Measurements from ENCODE around the gene NFATC3. TPM values are rescaled to one million over a fixed set of nuclear protein-coding genes. Genes with fewer than 3 reads are reported as not detected.

Gene NFATC3
- total and polyA plus RNA-seq, 2 donors (not counting 1 experiment from before 2014, with no cell fraction given), result 33.4 to 115 TPM

GRCh38 chr16:68276223-68276622, 191.1 kb downstream of the NFATC3 start:
- intact Hi-C loops (cut with micrococcal nuclease), result no loop called here
- Histone ChIP-seq H3K4me1 (ENCODE audit: control insufficient read depth in 2 of 2, insufficient read depth in 2 of 2, low read length in 2 of 2) (peaks cover 45 to 65% of the 10 kb centered on the region in 2 donors), H3K79me2 (ENCODE audit: control insufficient read depth, insufficient read depth, low read length) (peaks cover 86% of the 10 kb centered on the region), H3K4me2 (replicated peaks; ENCODE audit: low read depth, low read length, poor library complexity, severe bottlenecking) (peak overlapping the region; percentile 62), H3K27me3 (replicated peaks in 1 of 4; ENCODE audit: control extremely low read depth in 1 of 4, control insufficient read depth in 3 of 4, insufficient read depth in 4 of 4, low read length in 3 of 4) (no peaks in the 10 kb centered on the region), H2AFZ (ENCODE audit: insufficient read depth, low read depth, low read length, poor library complexity, severe bottlenecking) (peak overlapping the region; percentile 28), H3K9ac (ENCODE audit: low read length) (peak overlapping the region; percentile 47), H3K9me3 (ENCODE audit: control extremely low read depth in 1 of 3, control insufficient read depth in 2 of 3, insufficient read depth in 1 of 3, low read length in 2 of 3) (no peaks in the 10 kb centered on the region), H3K4me3 (ENCODE audit: control extremely low read depth in 1 of 5, extremely low read depth in 1 of 5, insufficient read depth in 1 of 5, low read depth in 2 of 5, low read length in 4 of 5) (peak overlapping the region in 1 of 5 experiments; percentile 40), H4K20me1 (ENCODE audit: control insufficient read depth, insufficient read depth, low read length, poor library complexity, severe bottlenecking) (peaks cover 30% of the 10 kb centered on the region), H3K36me3 (replicated peaks in 1 of 2; ENCODE audit: control extremely low read depth in 1 of 2, control insufficient read depth in 1 of 2, extremely low read depth in 1 of 2, insufficient read depth in 2 of 2, low read length in 1 of 2) (peaks cover 9 to 40% of the 10 kb centered on the region in 2 experiments), H3K27ac (ENCODE audit: low read length in 2 of 2) (peak overlapping the region; percentile 46 to 79)
- H3K4me3 Mint-ChIP-seq, result peak overlapping the region; percentile 64
- peak overlapping the region; percentile 94 for H3K27ac Mint-ChIP-seq
- no peak for DNase-seq
- POLR2A ChIA-PET, result interaction anchor here (0.7 kb wide), 1 partner anchor 428 kb away, joined by 3 read pairs; no protein-coding TSS in a partner anchor
- H3K9me3 Mint-ChIP-seq (ENCODE audit: insufficient read depth), result no peaks in the 10 kb centered on the region
- no peaks in the 10 kb centered on the region for H3K27me3 Mint-ChIP-seq
- 93% methylated on average over 2 of the region's 3 CpGs for WGBS (ENCODE audit: insufficient coverage)
- TF ChIP-seq EZH2 (IDR thresholded peaks at IDR 0.05; ENCODE audit: borderline replicate concordance, insufficient read depth, low read depth, low read length, poor library complexity, severe bottlenecking), result no peak
- TF ChIP-seq, protein P1, sequence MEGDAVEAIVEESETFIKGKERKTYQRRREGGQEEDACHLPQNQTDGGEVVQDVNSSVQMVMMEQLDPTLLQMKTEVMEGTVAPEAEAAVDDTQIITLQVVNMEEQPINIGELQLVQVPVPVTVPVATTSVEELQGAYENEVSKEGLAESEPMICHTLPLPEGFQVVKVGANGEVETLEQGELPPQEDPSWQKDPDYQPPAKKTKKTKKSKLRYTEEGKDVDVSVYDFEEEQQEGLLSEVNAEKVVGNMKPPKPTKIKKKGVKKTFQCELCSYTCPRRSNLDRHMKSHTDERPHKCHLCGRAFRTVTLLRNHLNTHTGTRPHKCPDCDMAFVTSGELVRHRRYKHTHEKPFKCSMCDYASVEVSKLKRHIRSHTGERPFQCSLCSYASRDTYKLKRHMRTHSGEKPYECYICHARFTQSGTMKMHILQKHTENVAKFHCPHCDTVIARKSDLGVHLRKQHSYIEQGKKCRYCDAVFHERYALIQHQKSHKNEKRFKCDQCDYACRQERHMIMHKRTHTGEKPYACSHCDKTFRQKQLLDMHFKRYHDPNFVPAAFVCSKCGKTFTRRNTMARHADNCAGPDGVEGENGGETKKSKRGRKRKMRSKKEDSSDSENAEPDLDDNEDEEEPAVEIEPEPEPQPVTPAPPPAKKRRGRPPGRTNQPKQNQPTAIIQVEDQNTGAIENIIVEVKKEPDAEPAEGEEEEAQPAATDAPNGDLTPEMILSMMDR (IDR thresholded peaks at IDR 0.05), result no peak
- H3K4me1 Mint-ChIP-seq, result peaks cover 57% of the 10 kb centered on the region
- CTCF ChIA-PET, result interaction anchor here (1.2 to 3.6 kb wide), 5 partner anchors 9 to 52 kb away, joined by 3 to 20 read pairs (median 6); partner anchors contain the start of gene SLC7A6
- ATAC-seq (ENCODE audit: low read depth), result no peak

Small RNAs within 50 kb of the gene (small RNA-seq; reads per million reads assigned to genes)
- gene RF00019 (ENCODE audit: insufficient read length, low read depth, low replicate concordance) (not detected), gene RF00554 (ENCODE audit: insufficient read length, low read depth, low replicate concordance) (not detected)

Other genes with a start within 250 kb of the NFATC3 start
- gene THAP11, start 243.1 kb upstream of the NFATC3 start, total RNA-seq, result 42.7 and 44.0 TPM in 2 replicates
- gene THAP11, start 243.1 kb upstream of the NFATC3 start, polyA plus RNA-seq, result 12.0 and 24.4 TPM in 2 replicates
- 42.8 and 50.1 TPM in 2 replicates for gene NUTF2, start 238.4 kb upstream of the NFATC3 start, total RNA-seq
- gene NUTF2, start 238.4 kb upstream of the NFATC3 start, polyA plus RNA-seq, result 39.6 and 87.3 TPM in 2 replicates
- gene CENPT, start 237.7 kb upstream of the NFATC3 start, total RNA-seq, result 75.0 and 82.7 TPM in 2 replicates
- gene CENPT, start 237.7 kb upstream of the NFATC3 start, polyA plus RNA-seq, result 165 and 169 TPM in 2 replicates
- 83.3 and 95.1 TPM in 2 replicates for gene EDC4, start 212.3 kb upstream of the NFATC3 start, total RNA-seq
- 84.5 and 92.0 TPM in 2 replicates for gene EDC4, start 212.3 kb upstream of the NFATC3 start, polyA plus RNA-seq
- 2.1 and 2.8 TPM in 2 replicates for gene NRN1L, start 200.5 kb upstream of the NFATC3 start, total RNA-seq
- 4.1 and 4.2 TPM in 2 replicates for gene NRN1L, start 200.5 kb upstream of the NFATC3 start, polyA plus RNA-seq
- gene PSKH1, start 192.1 kb upstream of the NFATC3 start, total RNA-seq, result 29.1 TPM in 2 replicates
- 13.0 and 20.1 TPM in 2 replicates for gene PSKH1, start 192.1 kb upstream of the NFATC3 start, polyA plus RNA-seq
- gene CTRL, start 153.5 kb upstream of the NFATC3 start, total RNA-seq, result 5.8 and 8.1 TPM in 2 replicates
- gene CTRL, start 153.5 kb upstream of the NFATC3 start, polyA plus RNA-seq, result 17.8 and 19.0 TPM in 2 replicates
- 167 and 176 TPM in 2 replicates for gene PSMB10, start 148.5 kb upstream of the NFATC3 start, total RNA-seq
- gene PSMB10, start 148.5 kb upstream of the NFATC3 start, polyA plus RNA-seq, result 127 and 176 TPM in 2 replicates
- 12.4 and 16.3 TPM in 2 replicates for gene LCAT, start 141.2 kb upstream of the NFATC3 start, total RNA-seq
- gene LCAT, start 141.2 kb upstream of the NFATC3 start, polyA plus RNA-seq, result 7.6 and 9.3 TPM in 2 replicates
- gene SLC12A4, start 116.7 kb upstream of the NFATC3 start, total RNA-seq, result 42.2 and 43.8 TPM in 2 replicates
- 20.2 and 34.0 TPM in 2 replicates for gene SLC12A4, start 116.7 kb upstream of the NFATC3 start, polyA plus RNA-seq
- gene DPEP3, start 104.9 kb upstream of the NFATC3 start, total RNA-seq, result 2.0 and 2.6 TPM in 2 replicates
- gene DPEP3, start 104.9 kb upstream of the NFATC3 start, polyA plus RNA-seq, result 1.9 and 3.1 TPM in 2 replicates
- gene DPEP2, start 85.9 kb upstream of the NFATC3 start, total RNA-seq, result 122 and 123 TPM in 2 replicates
- 150 and 169 TPM in 2 replicates for gene DPEP2, start 85.9 kb upstream of the NFATC3 start, polyA plus RNA-seq
- not detected in 2 replicates for gene DPEP2NB, start 69.5 kb upstream of the NFATC3 start, total RNA-seq
- gene DPEP2NB, start 69.5 kb upstream of the NFATC3 start, polyA plus RNA-seq, result not detected in 2 replicates
- gene DDX28, start 62.1 kb upstream of the NFATC3 start, total RNA-seq, result 19.2 and 20.2 TPM in 2 replicates
- gene DDX28, start 62.1 kb upstream of the NFATC3 start, polyA plus RNA-seq, result 6.4 and 8.0 TPM in 2 replicates
- gene DUS2, start 62.1 kb upstream of the NFATC3 start, total RNA-seq, result 61.1 and 69.1 TPM in 2 replicates
- 93.0 and 98.9 TPM in 2 replicates for gene DUS2, start 62.1 kb upstream of the NFATC3 start, polyA plus RNA-seq
- gene ESRP2, start 150.8 kb downstream of the NFATC3 start, total RNA-seq, result 0.27 TPM in 1 of 2 replicates, not detected in the other
- 0.09 and 0.12 TPM in 2 replicates for gene ESRP2, start 150.8 kb downstream of the NFATC3 start, polyA plus RNA-seq
- 10.8 and 12.5 TPM in 2 replicates for gene PLA2G15, start 160.0 kb downstream of the NFATC3 start, total RNA-seq
- gene PLA2G15, start 160.0 kb downstream of the NFATC3 start, polyA plus RNA-seq, result 6.1 and 9.6 TPM in 2 replicates
- gene SLC7A6, start 179.2 kb downstream of the NFATC3 start, total RNA-seq, result 70.5 and 73.8 TPM in 2 replicates
- gene SLC7A6, start 179.2 kb downstream of the NFATC3 start, polyA plus RNA-seq, result 85.1 and 91.6 TPM in 2 replicates
- 52.0 and 54.1 TPM in 2 replicates for gene SLC7A6OS, start 225.6 kb downstream of the NFATC3 start, total RNA-seq
- gene SLC7A6OS, start 225.6 kb downstream of the NFATC3 start, polyA plus RNA-seq, result 5.9 and 9.9 TPM in 2 replicates
- 76.9 and 79.0 TPM in 2 replicates for gene PRMT7, start 225.6 kb downstream of the NFATC3 start, total RNA-seq
- 80.4 and 88.9 TPM in 2 replicates for gene PRMT7, start 225.6 kb downstream of the NFATC3 start, polyA plus RNA-seq

Data from B cell (primary cell).